HG03108 (cell line): ENCODE results near the gene SLC48A1.
"Not testable (repeated sequence)": the region's sequence is repeated elsewhere in the genome, so short reads cannot be mapped to it uniquely, and the experiment has no call there.

Source experiments
- ATAC-seq: cut with Tn5 transposase; IDR thresholded peaks from one replicate; pipeline ENCODE4 v1.9.1; 2021; ENCODE audit warnings: moderate library complexity; ENCODE audit not compliant: unreplicated experiment

SLC48A1 gene

GRCh38 chr12:47808050-47808449, 35.0 kb downstream of the SLC48A1 start:
- ATAC-seq: no peak

- no peak for ATAC-seq
These were observed 35.7 kb downstream of the SLC48A1 start for GRCh38 chr12:47808574-47809365.

GRCh38 chr12:47809518-47809917, 36.5 kb downstream of the SLC48A1 start:
- not testable (repeated sequence) for ATAC-seq

- ATAC-seq: no peak
These were observed 38.0 kb downstream of the SLC48A1 start for GRCh38 chr12:47811072-47811396.

GRCh38 chr12:47811581-47812484, 38.8 kb downstream of the SLC48A1 start:
- ATAC-seq: no peak

- ATAC-seq: peak; percentile 64
These were observed 39.9 kb downstream of the SLC48A1 start for GRCh38 chr12:47812797-47813510.

GRCh38 chr12:47813511-47814196, 40.6 kb downstream of the SLC48A1 start:
- ATAC-seq: peak; percentile 50

GRCh38 chr12:47814539-47815170, 41.6 kb downstream of the SLC48A1 start:
- no peak for ATAC-seq

GRCh38 chr12:47815447-47815846, 42.4 kb downstream of the SLC48A1 start:
- not testable (repeated sequence) for ATAC-seq

- ATAC-seq: no peak
These were observed 43.6 kb downstream of the SLC48A1 start for GRCh38 chr12:47816403-47817271.

- ATAC-seq: no peak
These were observed 44.4 kb downstream of the SLC48A1 start for GRCh38 chr12:47817272-47818006.

- ATAC-seq: no peak
These were observed 45.0 kb downstream of the SLC48A1 start for GRCh38 chr12:47818007-47818376.

- no peak for ATAC-seq
These were observed 45.6 kb downstream of the SLC48A1 start for GRCh38 chr12:47818467-47819137.

GRCh38 chr12:47819138-47819895, 46.3 kb downstream of the SLC48A1 start:
- ATAC-seq: peak; percentile 41

- ATAC-seq: peak; percentile 24
These were observed 47.0 kb downstream of the SLC48A1 start, which contains the start of gene HDAC7 for GRCh38 chr12:47819896-47820630. TSS of gene HDAC7 (minus strand) at chr12:47819903. CDS start at chr12:47819785, 118 bp downstream.

GRCh38 chr12:47820631-47821345, 47.8 kb downstream of the SLC48A1 start:
- ATAC-seq: no peak
